Measurements from ENCODE around the gene OR52A1. TPM values are rescaled to one million over a fixed set of nuclear protein-coding genes. Genes with fewer than 3 reads are reported as not detected.
A peak's percentile ranks its signal among the peaks of the same experiment; 100 is the strongest.

The OR52A1 gene
- total and polyA plus RNA-seq, 9 of the 15 experiments (the other 6 are each of a cell fraction or from before 2014, with no cell fraction given), result under 0.01 to 0.33 (median 0.13) TPM; not detected in 3

DNA sequence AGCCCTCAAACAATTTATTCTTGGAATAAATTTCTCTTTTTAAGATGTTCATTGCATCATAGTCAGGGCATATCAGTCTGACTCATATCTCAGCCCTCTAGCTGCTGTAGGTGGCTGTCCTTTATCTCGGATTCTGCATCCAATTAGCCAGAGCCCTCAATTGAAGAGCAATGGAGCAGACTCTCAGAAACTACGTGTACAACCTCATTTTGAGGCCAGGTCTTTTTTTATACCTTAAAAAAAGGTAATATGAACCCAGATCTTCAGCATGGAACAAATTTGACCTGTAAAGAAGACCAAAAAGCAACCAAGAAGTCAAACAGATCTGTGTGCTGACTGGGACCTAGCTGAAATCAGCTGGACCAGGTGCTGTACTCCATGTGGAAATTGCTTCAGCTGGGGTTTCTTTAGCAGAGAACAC, 25.1 kb downstream of the OR52A1 start (continued):
- TF ChIP-seq, protein P1, sequence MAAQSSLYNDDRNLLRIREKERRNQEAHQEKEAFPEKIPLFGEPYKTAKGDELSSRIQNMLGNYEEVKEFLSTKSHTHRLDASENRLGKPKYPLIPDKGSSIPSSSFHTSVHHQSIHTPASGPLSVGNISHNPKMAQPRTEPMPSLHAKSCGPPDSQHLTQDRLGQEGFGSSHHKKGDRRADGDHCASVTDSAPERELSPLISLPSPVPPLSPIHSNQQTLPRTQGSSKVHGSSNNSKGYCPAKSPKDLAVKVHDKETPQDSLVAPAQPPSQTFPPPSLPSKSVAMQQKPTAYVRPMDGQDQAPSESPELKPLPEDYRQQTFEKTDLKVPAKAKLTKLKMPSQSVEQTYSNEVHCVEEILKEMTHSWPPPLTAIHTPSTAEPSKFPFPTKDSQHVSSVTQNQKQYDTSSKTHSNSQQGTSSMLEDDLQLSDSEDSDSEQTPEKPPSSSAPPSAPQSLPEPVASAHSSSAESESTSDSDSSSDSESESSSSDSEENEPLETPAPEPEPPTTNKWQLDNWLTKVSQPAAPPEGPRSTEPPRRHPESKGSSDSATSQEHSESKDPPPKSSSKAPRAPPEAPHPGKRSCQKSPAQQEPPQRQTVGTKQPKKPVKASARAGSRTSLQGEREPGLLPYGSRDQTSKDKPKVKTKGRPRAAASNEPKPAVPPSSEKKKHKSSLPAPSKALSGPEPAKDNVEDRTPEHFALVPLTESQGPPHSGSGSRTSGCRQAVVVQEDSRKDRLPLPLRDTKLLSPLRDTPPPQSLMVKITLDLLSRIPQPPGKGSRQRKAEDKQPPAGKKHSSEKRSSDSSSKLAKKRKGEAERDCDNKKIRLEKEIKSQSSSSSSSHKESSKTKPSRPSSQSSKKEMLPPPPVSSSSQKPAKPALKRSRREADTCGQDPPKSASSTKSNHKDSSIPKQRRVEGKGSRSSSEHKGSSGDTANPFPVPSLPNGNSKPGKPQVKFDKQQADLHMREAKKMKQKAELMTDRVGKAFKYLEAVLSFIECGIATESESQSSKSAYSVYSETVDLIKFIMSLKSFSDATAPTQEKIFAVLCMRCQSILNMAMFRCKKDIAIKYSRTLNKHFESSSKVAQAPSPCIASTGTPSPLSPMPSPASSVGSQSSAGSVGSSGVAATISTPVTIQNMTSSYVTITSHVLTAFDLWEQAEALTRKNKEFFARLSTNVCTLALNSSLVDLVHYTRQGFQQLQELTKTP (IDR thresholded peaks at IDR 0.05; ENCODE audit: low read depth in 1 of 2, partially characterized antibody in 2 of 2), result peak in 1 of 2 experiments; percentile 81
- TF ChIP-seq POLR2B (IDR thresholded peaks at IDR 0.05; ENCODE audit: low read depth, partially characterized antibody) (peak; percentile 69), NFRKB (IDR thresholded peaks at IDR 0.05; ENCODE audit: low read depth) (peak; percentile 60; the same call in 1 of the 2 replicates), CREM (IDR thresholded peaks at IDR 0.05; ENCODE audit: low read depth) (peak; percentile 60; the same call in 1 of the 2 replicates), DACH1 (IDR thresholded peaks at IDR 0.05; ENCODE audit: partially characterized antibody) (peak; percentile 61), TCF3 (CRISPR knock-in tag; IDR thresholded peaks at IDR 0.05) (peak; percentile 71), DIDO1 (tag; IDR thresholded peaks at IDR 0.05; ENCODE audit: low read depth) (no peak), RBFOX2 (IDR thresholded peaks at IDR 0.05; ENCODE audit: low read depth, low read length) (peak; percentile 75), HDAC2 (IDR thresholded peaks at IDR 0.05) (peak; percentile 63; the same call in 1 of the 2 replicates), NCOA1 (IDR thresholded peaks at IDR 0.05; ENCODE audit: low read depth) (0 out of 2 replicates have a peak, but pooled peaks have one; percentile 17), GTF2E2 (tag; IDR thresholded peaks at IDR 0.05) (no peak), MECOM (CRISPR knock-in tag; IDR thresholded peaks at IDR 0.05) (0 out of 2 replicates have a peak, but pooled peaks have one; percentile 52), RCOR1 (IDR thresholded peaks at IDR 0.05; ENCODE audit: borderline replicate concordance in 1 of 2, low read depth in 2 of 2, low read length in 2 of 2) (peak in 1 of 2 experiments; percentile 85; a peak in 1 of 4 replicates), BACH1 (tag; IDR thresholded peaks at IDR 0.05) (peak; percentile 42; the same call in 1 of the 2 replicates), GATA2 (CRISPR knock-in tag; IDR thresholded peaks at IDR 0.05) (peak; percentile 51), PHF20 (IDR thresholded peaks at IDR 0.05; ENCODE audit: partially characterized antibody) (no peak), FOSL1 (tag; conservative IDR thresholded peaks at IDR 0.05) (peak; percentile 96), SAFB2 (IDR thresholded peaks at IDR 0.05; ENCODE audit: borderline replicate concordance, low read depth, low read length, severe bottlenecking) (no peak), ZNF12 (CRISPR knock-in tag; IDR thresholded peaks at IDR 0.05) (no peak)
- TF ChIP-seq, protein P2, sequence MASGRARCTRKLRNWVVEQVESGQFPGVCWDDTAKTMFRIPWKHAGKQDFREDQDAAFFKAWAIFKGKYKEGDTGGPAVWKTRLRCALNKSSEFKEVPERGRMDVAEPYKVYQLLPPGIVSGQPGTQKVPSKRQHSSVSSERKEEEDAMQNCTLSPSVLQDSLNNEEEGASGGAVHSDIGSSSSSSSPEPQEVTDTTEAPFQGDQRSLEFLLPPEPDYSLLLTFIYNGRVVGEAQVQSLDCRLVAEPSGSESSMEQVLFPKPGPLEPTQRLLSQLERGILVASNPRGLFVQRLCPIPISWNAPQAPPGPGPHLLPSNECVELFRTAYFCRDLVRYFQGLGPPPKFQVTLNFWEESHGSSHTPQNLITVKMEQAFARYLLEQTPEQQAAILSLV (tag; IDR thresholded peaks at IDR 0.05), result peak; percentile 56; the same call in 1 of the 2 replicates
- TF ChIP-seq, protein P3, sequence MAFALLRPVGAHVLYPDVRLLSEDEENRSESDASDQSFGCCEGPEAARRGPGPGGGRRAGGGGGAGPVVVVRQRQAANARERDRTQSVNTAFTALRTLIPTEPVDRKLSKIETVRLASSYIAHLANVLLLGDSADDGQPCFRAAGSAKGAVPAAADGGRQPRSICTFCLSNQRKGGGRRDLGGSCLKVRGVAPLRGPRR (CRISPR knock-in tag; IDR thresholded peaks at IDR 0.05), result no peak
- TF ChIP-seq, protein P4, sequence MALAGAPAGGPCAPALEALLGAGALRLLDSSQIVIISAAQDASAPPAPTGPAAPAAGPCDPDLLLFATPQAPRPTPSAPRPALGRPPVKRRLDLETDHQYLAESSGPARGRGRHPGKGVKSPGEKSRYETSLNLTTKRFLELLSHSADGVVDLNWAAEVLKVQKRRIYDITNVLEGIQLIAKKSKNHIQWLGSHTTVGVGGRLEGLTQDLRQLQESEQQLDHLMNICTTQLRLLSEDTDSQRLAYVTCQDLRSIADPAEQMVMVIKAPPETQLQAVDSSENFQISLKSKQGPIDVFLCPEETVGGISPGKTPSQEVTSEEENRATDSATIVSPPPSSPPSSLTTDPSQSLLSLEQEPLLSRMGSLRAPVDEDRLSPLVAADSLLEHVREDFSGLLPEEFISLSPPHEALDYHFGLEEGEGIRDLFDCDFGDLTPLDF (CRISPR knock-in tag; IDR thresholded peaks at IDR 0.05), result 0 out of 2 replicates have a peak, but pooled peaks have one; percentile 37
